K562 (cell line): Measurements from ENCODE around the gene MPZL3. TPM values are rescaled to one million over a fixed set of nuclear protein-coding genes. Genes with fewer than 3 reads are reported as not detected.

Experiments used
- BMI1 ChIP-seq: fragments of 150-350 bp; IDR thresholded peaks from 2 replicates; pipeline ENCODE4 v1.6.1; 2014; ENCODE audit warnings: low read length
- DDX20 ChIP-seq: fragments of 450-650 bp; IDR thresholded peaks from 2 replicates; pipeline ENCODE4 v1.6.1; 2016; ENCODE audit warnings: missing genetic modification characterization, low read depth, mild to moderate bottlenecking, missing compliant biosample characterization, moderate library complexity
- EWSR1 ChIP-seq: fragments of 450-650 bp; IDR thresholded peaks from 2 replicates; pipeline ENCODE4 v1.6.1; 2018; ENCODE audit warnings: borderline replicate concordance, mild to moderate bottlenecking, low read depth, moderate library complexity; ENCODE audit not compliant: partially characterized antibody
- FOXJ3 ChIP-seq: sonication (generic); formaldehyde crosslinking; IDR thresholded peaks from 2 replicates; pipeline ENCODE4 v1.4.0; 2020; ENCODE audit warnings: mild to moderate bottlenecking, missing genetic modification reagents
- HMG20A ChIP-seq: fragments of 450-650 bp; formaldehyde crosslinking; conservative IDR thresholded peaks from 2 replicates; pipeline ENCODE4 v1.4.0; 2020; ENCODE audit warnings: mild to moderate bottlenecking, mixed read lengths
- LCOR ChIP-seq: sonication (generic); formaldehyde crosslinking; IDR thresholded peaks from 2 replicates; pipeline ENCODE4 v1.8.0; 2022; ENCODE audit warnings: mild to moderate bottlenecking, missing genetic modification reagents
- MAFF ChIP-seq: IDR thresholded peaks from 2 replicates; pipeline ENCODE4 v1.6.1; 2012; ENCODE audit warnings: low read length, improper control_type of control experiment
- POLR2G ChIP-seq: fragments of 200-400 bp; formaldehyde crosslinking; IDR thresholded peaks from 2 replicates; pipeline ENCODE4 v1.6.1; 2017; ENCODE audit warnings: low read depth, mild to moderate bottlenecking, antibody characterized with exemption, low read length, moderate library complexity
- RBBP5 ChIP-seq: fragments of 200-600 bp; sonication (generic); IDR thresholded peaks from 2 replicates; pipeline ENCODE4 v1.6.1; 2012; ENCODE audit warnings: borderline replicate concordance, mild to moderate bottlenecking, low read length, control low read depth, inconsistent platforms; ENCODE audit not compliant: insufficient read depth, poor library complexity, severe bottlenecking
- RBM22 ChIP-seq: fragments of 200-400 bp; formaldehyde crosslinking; IDR thresholded peaks from 2 replicates; pipeline ENCODE4 v1.6.1; 2018; ENCODE audit warnings: low read length, low read depth; ENCODE audit not compliant: poor library complexity, severe bottlenecking
- SMAD4 ChIP-seq: fragments of 250-450 bp; sonication (Bioruptor Pico); conservative IDR thresholded peaks from 2 replicates; pipeline ENCODE4 v1.8.0; 2021; ENCODE audit warnings: inconsistent platforms, mild to moderate bottlenecking, moderate library complexity
- SOX6 ChIP-seq: fragments of 450-650 bp; IDR thresholded peaks from 2 replicates; pipeline ENCODE4 v1.6.1; 2014; ENCODE audit warnings: mild to moderate bottlenecking
- XRCC3 ChIP-seq: fragments of 450-650 bp; IDR thresholded peaks from 2 replicates; pipeline ENCODE4 v1.6.1; 2017; ENCODE audit warnings: mild to moderate bottlenecking, moderate library complexity
- ZFX ChIP-seq: sonication (generic); formaldehyde crosslinking; IDR thresholded peaks from 2 replicates; pipeline ENCODE4 v1.8.0; 2022; ENCODE audit warnings: mild to moderate bottlenecking, missing genetic modification reagents, moderate library complexity
- ZNF184 ChIP-seq: sonication (generic); formaldehyde crosslinking; IDR thresholded peaks from 2 replicates; pipeline ENCODE4 v1.5.0; 2020; ENCODE audit warnings: missing genetic modification reagents
- ZNF217 ChIP-seq: sonication (generic); formaldehyde crosslinking; IDR thresholded peaks from 2 replicates; pipeline ENCODE4 v1.8.0; 2022; ENCODE audit warnings: mild to moderate bottlenecking, missing genetic modification reagents
- polyA plus RNA-seq, 8 experiments: library from polyadenylated mRNA; depleted of rRNA in 4 of 8; stranded (reverse) in 5 of 8; unstranded in 3 of 8; fragments of >200 nt; fragmentation: Nextera tagmentation in 2 of 8; fragmentation: Illumina TruSeq in 1 of 8; extraction: Ambion mirVana in 2 of 8; extraction: Trizol in 1 of 8; gene quantifications; 2 replicates each; pipeline versions ENCODE4 v1.2.1 to v1.2.3, GENCODE V29; 2011 to 2014; ENCODE audit warnings: inconsistent platforms in 1 of 8, missing spikeins in 1 of 8
- total RNA-seq, 7 experiments: library from RNA; depleted of rRNA in 6 of 7; stranded (reverse); fragments of >200 nt in 6 of 7; fragmentation: Illumina TruSeq in 2 of 7; extraction: Trizol in 2 of 7; gene quantifications; 2 replicates each; pipeline versions ENCODE4 v1.2.1 to v1.2.3, GENCODE V29; 2011 to 2021; ENCODE audit warnings: low replicate concordance in 1 of 7
- TF ChIP-seq, protein P1 (sequence below): sonication (generic); formaldehyde crosslinking; IDR thresholded peaks from 2 replicates; pipeline ENCODE4 v1.9.0; 2022; ENCODE audit warnings: mild to moderate bottlenecking, missing genetic modification reagents
- TF ChIP-seq, protein P2 (sequence below): fragments of 250-450 bp; sonication (Bioruptor Pico); IDR thresholded peaks from 2 replicates; pipeline ENCODE4 v1.8.0; 2021; ENCODE audit warnings: borderline replicate concordance, mild to moderate bottlenecking, moderate library complexity; ENCODE audit not compliant: poor library complexity, severe bottlenecking

The MPZL3 gene
- total and polyA plus RNA-seq, 9 of the 15 experiments (the other 6 are each of a cell fraction or from before 2014, with no cell fraction given): 0.97 to 2.9 (median 1.6) TPM

DNA sequence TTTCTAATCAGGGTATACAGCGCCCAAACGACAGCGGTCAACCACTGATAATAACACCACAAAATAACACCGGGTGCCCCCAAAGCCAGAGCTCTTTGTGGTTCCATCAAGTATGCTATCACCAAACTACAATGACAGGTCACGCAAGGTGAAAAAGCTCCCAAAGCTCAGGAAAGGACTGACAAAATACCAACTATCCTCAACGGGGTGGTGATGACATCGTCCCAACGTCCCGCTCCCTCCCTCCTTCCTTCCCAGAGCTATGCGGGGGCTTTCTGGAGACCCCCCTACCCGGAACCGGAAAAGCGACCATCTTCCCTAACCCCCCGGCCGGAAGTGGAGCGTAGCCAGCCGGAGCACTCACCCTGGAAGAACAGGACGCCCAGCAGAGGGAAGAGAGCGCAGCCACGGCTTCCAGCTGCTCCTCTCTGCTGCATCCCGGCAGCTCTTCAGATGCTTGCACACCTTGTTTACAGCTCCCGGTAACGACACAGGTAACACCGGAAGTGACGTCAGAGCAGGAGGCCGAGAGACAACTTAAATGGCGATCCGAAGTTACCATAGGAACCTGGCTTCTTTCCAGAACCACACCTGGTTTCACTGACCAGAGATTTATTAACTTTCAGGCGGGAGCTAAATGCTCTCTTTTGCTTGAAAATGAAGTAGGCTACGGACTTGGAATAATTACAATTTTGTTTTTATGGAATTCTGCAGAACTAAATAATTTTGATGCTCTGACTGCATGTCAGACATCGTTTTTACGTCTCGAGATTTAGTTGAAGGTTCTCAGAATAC lies at the start of gene MPZL3 (continued):
- TF ChIP-seq DDX20 (tag): no peak
- peak; percentile 27; the same call in 1 of the 2 replicates for TF ChIP-seq BMI1
- TF ChIP-seq ZNF217 (CRISPR knock-in tag): no peak
- peak; percentile 94 for TF ChIP-seq RBBP5
- peak; percentile 36; the same call in 1 of the 2 replicates for TF ChIP-seq LCOR (CRISPR knock-in tag)
- TF ChIP-seq EWSR1: no peak
- no peak for TF ChIP-seq ZNF184 (CRISPR knock-in tag)
- no peak for TF ChIP-seq FOXJ3 (CRISPR knock-in tag)
- TF ChIP-seq SMAD4: 0 out of 2 replicates have a peak, but pooled peaks have one; percentile 49
- no peak for TF ChIP-seq MAFF
- no peak for TF ChIP-seq HMG20A (CRISPR knock-in tag)
- TF ChIP-seq ZFX: peak; percentile 27; the same call in 1 of the 2 replicates
- TF ChIP-seq, protein P1, sequence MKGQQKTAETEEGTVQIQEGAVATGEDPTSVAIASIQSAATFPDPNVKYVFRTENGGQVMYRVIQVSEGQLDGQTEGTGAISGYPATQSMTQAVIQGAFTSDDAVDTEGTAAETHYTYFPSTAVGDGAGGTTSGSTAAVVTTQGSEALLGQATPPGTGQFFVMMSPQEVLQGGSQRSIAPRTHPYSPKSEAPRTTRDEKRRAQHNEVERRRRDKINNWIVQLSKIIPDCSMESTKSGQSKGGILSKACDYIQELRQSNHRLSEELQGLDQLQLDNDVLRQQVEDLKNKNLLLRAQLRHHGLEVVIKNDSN (CRISPR knock-in tag): no peak
- no peak for TF ChIP-seq RBM22
- peak; percentile 56 for TF ChIP-seq POLR2G
- TF ChIP-seq, protein P2, sequence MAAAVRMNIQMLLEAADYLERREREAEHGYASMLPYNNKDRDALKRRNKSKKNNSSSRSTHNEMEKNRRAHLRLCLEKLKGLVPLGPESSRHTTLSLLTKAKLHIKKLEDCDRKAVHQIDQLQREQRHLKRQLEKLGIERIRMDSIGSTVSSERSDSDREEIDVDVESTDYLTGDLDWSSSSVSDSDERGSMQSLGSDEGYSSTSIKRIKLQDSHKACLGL (CRISPR knock-in tag): no peak
- no peak for TF ChIP-seq XRCC3
- 0 out of 2 replicates have a peak, but pooled peaks have one; percentile 33 for TF ChIP-seq SOX6
